Neural cell (in vitro differentiated cells): Measurements from ENCODE around the gene HDAC9. TPM values are rescaled to one million over a fixed set of nuclear protein-coding genes. Genes with fewer than 3 reads are reported as not detected.
A peak's percentile ranks its signal among the peaks of the same experiment; 100 is the strongest.

Experiments
- H2AFZ ChIP-seq: fragments of 200-600, 300-800 bp; sonication (generic), shearing (Covaris generic); 2 replicates; pipeline ENCODE4 v1.6.0; 2014; ENCODE audit warnings: low read depth, mild to moderate bottlenecking, antibody characterized with exemption, low read length, moderate library complexity
- H3F3A ChIP-seq: fragments of 200-600 bp; shearing (Covaris generic); 2 replicates; pipeline ENCODE4 v1.6.1; 2016; ENCODE audit warnings: mild to moderate bottlenecking, moderate library complexity, mixed read lengths, antibody characterized with exemption, low read length; ENCODE audit not compliant: insufficient read depth, poor library complexity, severe bottlenecking
- H3K27ac ChIP-seq: fragments of 200-600, 300-800 bp; sonication (generic), shearing (Covaris generic); 2 replicates; pipeline ENCODE4 v1.5.1; 2014; ENCODE audit warnings: mild to moderate bottlenecking, low read length, moderate library complexity
- H3K27me3 ChIP-seq: fragments of 300-800, 200-600 bp; sonication (generic), shearing (Covaris generic); 2 replicates; pipeline ENCODE4 v1.6.0; 2014; ENCODE audit warnings: mild to moderate bottlenecking, low read depth, low read length, moderate library complexity; ENCODE audit not compliant: insufficient read depth
- H3K36me3 ChIP-seq: fragments of 300-800, 200-600 bp; sonication (generic), shearing (Covaris generic); 2 replicates; pipeline ENCODE4 v1.5.1; 2014; ENCODE audit warnings: mild to moderate bottlenecking, antibody characterized with exemption, low read length, moderate library complexity; ENCODE audit not compliant: insufficient read depth
- H3K4me2 ChIP-seq: fragments of 300-800, 200-600 bp; sonication (generic), shearing (Covaris generic); 2 replicates; pipeline ENCODE4 v1.6.0; 2014; ENCODE audit warnings: mild to moderate bottlenecking, low read length
- H3K4me3 ChIP-seq: fragments of 300-800, 200-600 bp; sonication (generic), shearing (Covaris generic); 2 replicates; pipeline ENCODE4 v1.5.1; 2014; ENCODE audit warnings: mild to moderate bottlenecking, low read length, moderate library complexity
- H3K79me2 ChIP-seq: fragments of 200-600 bp; shearing (Covaris generic); replicated peaks from 2 replicates; pipeline ENCODE4 v1.6.0; 2014; ENCODE audit warnings: mild to moderate bottlenecking, low read length, moderate library complexity; ENCODE audit not compliant: insufficient read depth
- H3K9ac ChIP-seq: fragments of 300-800, 200-600 bp; sonication (generic), shearing (Covaris generic); 2 replicates; pipeline ENCODE4 v1.6.1; 2016; ENCODE audit warnings: mild to moderate bottlenecking, low read length, mixed read lengths
- H3K9me2 ChIP-seq: fragments of 200-600 bp; shearing (Covaris generic); 2 replicates; pipeline ENCODE4 v1.6.1; 2016; ENCODE audit warnings: mild to moderate bottlenecking, low read length, mixed read lengths; ENCODE audit not compliant: insufficient read depth
- H3K9me3 ChIP-seq: fragments of 200-600, 300-800 bp; sonication (generic), shearing (Covaris generic); 2 replicates; pipeline ENCODE4 v1.6.1; 2016; ENCODE audit warnings: mild to moderate bottlenecking, mixed run types, low read length, moderate library complexity, mixed read lengths
- H4K20me1 ChIP-seq: fragments of 200-600 bp; shearing (Covaris generic); 2 replicates; pipeline ENCODE4 v1.6.1; 2016; ENCODE audit warnings: mild to moderate bottlenecking, mixed run types; ENCODE audit not compliant: insufficient read depth
- EP300 ChIP-seq: fragments of 450-650 bp; conservative IDR thresholded peaks from 2 replicates; pipeline ENCODE4 v1.6.1; 2014; ENCODE audit warnings: antibody characterized with exemption, mild to moderate bottlenecking, moderate library complexity; ENCODE audit not compliant: poor library complexity, severe bottlenecking
- EZH2 ChIP-seq: fragments of 200-600, 300-800 bp; shearing (Covaris generic), sonication (generic); IDR thresholded peaks from 2 replicates; pipeline ENCODE4 v1.6.1; 2014; ENCODE audit warnings: antibody characterized with exemption, low read length, borderline replicate concordance, mild to moderate bottlenecking; ENCODE audit not compliant: insufficient read depth, poor library complexity, severe bottlenecking
- MXI1 ChIP-seq: fragments of 450-650 bp; conservative IDR thresholded peaks from 2 replicates; pipeline ENCODE4 v1.6.1; 2014; ENCODE audit warnings: antibody characterized with exemption, mild to moderate bottlenecking; ENCODE audit not compliant: poor library complexity, severe bottlenecking
- POLR2AphosphoS5 ChIP-seq: IDR thresholded peaks from 2 replicates; pipeline ENCODE4 v1.6.1; 2012
- RAD21 ChIP-seq: fragments of 450-650 bp; conservative IDR thresholded peaks from 2 replicates; pipeline ENCODE4 v1.6.1; 2014; ENCODE audit warnings: antibody characterized with exemption, mild to moderate bottlenecking, moderate library complexity
- SMC3 ChIP-seq: fragments of 450-650 bp; conservative IDR thresholded peaks from 2 replicates; pipeline ENCODE4 v1.6.1; 2014; ENCODE audit warnings: antibody characterized with exemption, mild to moderate bottlenecking, moderate library complexity; ENCODE audit not compliant: poor library complexity
- TAF1 ChIP-seq: IDR thresholded peaks from 2 replicates; pipeline ENCODE4 v1.6.1; 2012; ENCODE audit warnings: low read depth
- polyA plus RNA-seq: library from polyadenylated mRNA; depleted of rRNA; stranded (reverse); fragments of >200 nt; gene quantifications from 2 replicates; pipeline ENCODE4 v1.2.3, GENCODE V29; 2014
- TF ChIP-seq, protein P1 (sequence below): fragments of 450-650 bp; IDR thresholded peaks from 2 replicates; pipeline ENCODE4 v1.5.1; 2014; ENCODE audit warnings: antibody characterized with exemption, mild to moderate bottlenecking, moderate library complexity; ENCODE audit not compliant: poor library complexity, severe bottlenecking
- TF ChIP-seq, protein P2 (sequence below): IDR thresholded peaks from 2 replicates; pipeline ENCODE4 v1.6.1; 2012; ENCODE audit warnings: borderline replicate concordance

HDAC9 gene
- polyA plus RNA-seq, 1 donor from 2014 or later = 15.9 TPM

DNA sequence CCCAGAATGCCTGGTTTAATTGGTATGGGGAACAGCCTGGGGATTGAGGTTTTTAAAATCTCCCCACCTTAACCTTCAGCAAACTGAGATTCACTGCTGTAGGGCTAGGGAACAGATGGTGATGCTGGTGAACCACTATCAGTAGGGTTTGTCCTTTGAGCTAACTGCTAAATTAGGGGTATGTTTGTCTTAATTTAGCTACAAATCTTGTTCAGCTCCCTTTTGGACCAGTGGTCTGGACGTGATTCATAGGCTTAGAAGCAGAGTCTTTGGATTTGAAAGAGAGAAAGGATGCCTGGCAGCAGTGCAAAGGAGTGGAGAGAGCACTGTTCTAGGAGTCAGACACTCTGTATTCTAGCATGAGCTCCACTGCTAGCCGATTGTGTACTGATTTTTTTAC, 2.8 kb downstream of the HDAC9 start:
- H3K9me3 ChIP-seq = no peaks in the 10 kb centered on the region
- TF ChIP-seq EZH2 = no peak
- TF ChIP-seq EP300 = no peak
- no peak for TF ChIP-seq MXI1
- TF ChIP-seq SMC3 = no peak
- no peak for TF ChIP-seq TAF1
- no peak for TF ChIP-seq POLR2AphosphoS5
- no peak for TF ChIP-seq RAD21
- TF ChIP-seq, protein P1, sequence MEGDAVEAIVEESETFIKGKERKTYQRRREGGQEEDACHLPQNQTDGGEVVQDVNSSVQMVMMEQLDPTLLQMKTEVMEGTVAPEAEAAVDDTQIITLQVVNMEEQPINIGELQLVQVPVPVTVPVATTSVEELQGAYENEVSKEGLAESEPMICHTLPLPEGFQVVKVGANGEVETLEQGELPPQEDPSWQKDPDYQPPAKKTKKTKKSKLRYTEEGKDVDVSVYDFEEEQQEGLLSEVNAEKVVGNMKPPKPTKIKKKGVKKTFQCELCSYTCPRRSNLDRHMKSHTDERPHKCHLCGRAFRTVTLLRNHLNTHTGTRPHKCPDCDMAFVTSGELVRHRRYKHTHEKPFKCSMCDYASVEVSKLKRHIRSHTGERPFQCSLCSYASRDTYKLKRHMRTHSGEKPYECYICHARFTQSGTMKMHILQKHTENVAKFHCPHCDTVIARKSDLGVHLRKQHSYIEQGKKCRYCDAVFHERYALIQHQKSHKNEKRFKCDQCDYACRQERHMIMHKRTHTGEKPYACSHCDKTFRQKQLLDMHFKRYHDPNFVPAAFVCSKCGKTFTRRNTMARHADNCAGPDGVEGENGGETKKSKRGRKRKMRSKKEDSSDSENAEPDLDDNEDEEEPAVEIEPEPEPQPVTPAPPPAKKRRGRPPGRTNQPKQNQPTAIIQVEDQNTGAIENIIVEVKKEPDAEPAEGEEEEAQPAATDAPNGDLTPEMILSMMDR = no peak
- TF ChIP-seq, protein P2, sequence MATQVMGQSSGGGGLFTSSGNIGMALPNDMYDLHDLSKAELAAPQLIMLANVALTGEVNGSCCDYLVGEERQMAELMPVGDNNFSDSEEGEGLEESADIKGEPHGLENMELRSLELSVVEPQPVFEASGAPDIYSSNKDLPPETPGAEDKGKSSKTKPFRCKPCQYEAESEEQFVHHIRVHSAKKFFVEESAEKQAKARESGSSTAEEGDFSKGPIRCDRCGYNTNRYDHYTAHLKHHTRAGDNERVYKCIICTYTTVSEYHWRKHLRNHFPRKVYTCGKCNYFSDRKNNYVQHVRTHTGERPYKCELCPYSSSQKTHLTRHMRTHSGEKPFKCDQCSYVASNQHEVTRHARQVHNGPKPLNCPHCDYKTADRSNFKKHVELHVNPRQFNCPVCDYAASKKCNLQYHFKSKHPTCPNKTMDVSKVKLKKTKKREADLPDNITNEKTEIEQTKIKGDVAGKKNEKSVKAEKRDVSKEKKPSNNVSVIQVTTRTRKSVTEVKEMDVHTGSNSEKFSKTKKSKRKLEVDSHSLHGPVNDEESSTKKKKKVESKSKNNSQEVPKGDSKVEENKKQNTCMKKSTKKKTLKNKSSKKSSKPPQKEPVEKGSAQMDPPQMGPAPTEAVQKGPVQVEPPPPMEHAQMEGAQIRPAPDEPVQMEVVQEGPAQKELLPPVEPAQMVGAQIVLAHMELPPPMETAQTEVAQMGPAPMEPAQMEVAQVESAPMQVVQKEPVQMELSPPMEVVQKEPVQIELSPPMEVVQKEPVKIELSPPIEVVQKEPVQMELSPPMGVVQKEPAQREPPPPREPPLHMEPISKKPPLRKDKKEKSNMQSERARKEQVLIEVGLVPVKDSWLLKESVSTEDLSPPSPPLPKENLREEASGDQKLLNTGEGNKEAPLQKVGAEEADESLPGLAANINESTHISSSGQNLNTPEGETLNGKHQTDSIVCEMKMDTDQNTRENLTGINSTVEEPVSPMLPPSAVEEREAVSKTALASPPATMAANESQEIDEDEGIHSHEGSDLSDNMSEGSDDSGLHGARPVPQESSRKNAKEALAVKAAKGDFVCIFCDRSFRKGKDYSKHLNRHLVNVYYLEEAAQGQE = no peak

DNA sequence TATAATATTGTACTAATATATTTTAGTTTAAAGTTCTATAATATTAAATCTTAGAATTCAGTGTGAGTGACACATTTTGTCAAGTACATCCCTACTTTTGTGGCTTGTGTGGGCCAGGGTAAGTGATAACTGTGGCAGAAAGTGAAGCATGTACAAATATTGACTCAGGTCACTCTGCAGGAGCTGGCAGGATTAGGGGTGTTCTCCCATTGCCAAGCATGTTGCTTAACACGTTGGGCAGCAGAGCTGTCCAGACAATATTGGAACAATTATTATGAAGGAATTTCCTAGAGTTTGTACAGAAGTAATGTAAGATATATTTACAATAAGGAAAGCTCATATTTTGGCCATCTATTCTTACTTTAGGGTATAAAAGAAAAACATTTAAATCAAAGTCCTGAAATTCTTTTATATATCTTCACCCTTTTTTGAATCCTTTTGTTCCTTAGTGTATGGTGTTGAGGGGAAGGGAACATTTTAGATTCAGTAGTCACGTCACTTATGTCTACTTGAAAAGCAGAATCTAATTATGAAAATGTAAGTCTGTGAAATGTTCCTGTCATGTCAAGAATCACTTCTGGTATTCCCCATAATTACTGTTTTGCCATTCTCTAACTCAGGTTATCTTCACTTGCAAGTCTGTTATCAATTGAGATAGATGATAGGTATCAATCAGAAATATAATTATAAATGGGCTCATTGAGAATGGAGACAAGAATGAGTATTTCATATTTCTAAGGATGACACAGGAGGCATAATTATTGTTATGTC, 4.0 kb downstream of the HDAC9 start:
- no peak overlapping the region for H3K9ac ChIP-seq
- H3K27me3 ChIP-seq = no peaks in the 10 kb centered on the region
- TF ChIP-seq EZH2 (no peak), POLR2AphosphoS5 (peak; percentile 80), RAD21 (no peak), SMC3 (no peak), EP300 (peak; percentile 92), TAF1 (no peak), MXI1 (no peak)
- TF ChIP-seq, protein P2 = no peak
- TF ChIP-seq, protein P1 = no peak
- H3K27ac ChIP-seq = no peak overlapping the region
- peak overlapping the region; percentile 66 for H3K4me3 ChIP-seq
- H3K9me3 ChIP-seq = no peaks in the 10 kb centered on the region
- no peak overlapping the region for H3K4me2 ChIP-seq
- no peaks in the 10 kb centered on the region for H4K20me1 ChIP-seq
- no peaks in the 10 kb centered on the region for H3K9me2 ChIP-seq
- peaks cover 31% of the 10 kb centered on the region for H3K79me2 ChIP-seq
- H3K36me3 ChIP-seq = no peaks in the 10 kb centered on the region
- peaks cover 10% of the 10 kb centered on the region for H3F3A ChIP-seq
- no peak overlapping the region for H2AFZ ChIP-seq

More for the DNA sequence above, 2.8 kb downstream of the HDAC9 start:
- peaks cover 10% of the 10 kb centered on the region for H3F3A ChIP-seq
- H3K4me3 ChIP-seq = peak overlapping the region; percentile 66
- H4K20me1 ChIP-seq = no peaks in the 10 kb centered on the region
- H3K9ac ChIP-seq = no peak overlapping the region
- no peak overlapping the region for H3K27ac ChIP-seq
- peaks cover 26% of the 10 kb centered on the region for H3K79me2 ChIP-seq
- no peak overlapping the region for H3K4me2 ChIP-seq
- no peaks in the 10 kb centered on the region for H3K27me3 ChIP-seq
- no peak overlapping the region for H2AFZ ChIP-seq
- H3K9me2 ChIP-seq = no peaks in the 10 kb centered on the region
- no peaks in the 10 kb centered on the region for H3K36me3 ChIP-seq
